Activated T-helper 9 cell treated with anti-CD3 and anti-CD28 coated beads, Interleukin-2, amount 50 U/mL, for 16 hours (primary cell): ENCODE data around the gene LRRC8A.

ENCODE experiments used
- DNase-seq: peaks from one replicate; pipeline ENCODE4 v3.0.0-alpha.2; 2020; ENCODE audit warnings: low read depth

The LRRC8A gene

GRCh38 chr9:128902351-128903078 is 20.6 kb downstream of the LRRC8A start:
- DNase-seq, result peak; percentile 71

GRCh38 chr9:128903079-128903461 is 21.1 kb downstream of the LRRC8A start:
- no peak for DNase-seq

- no peak for DNase-seq
These were observed 22.1 kb downstream of the LRRC8A start for GRCh38 chr9:128903871-128904620.

- no peak for DNase-seq
These were observed 24.0 kb downstream of the LRRC8A start for GRCh38 chr9:128905964-128906363.

- DNase-seq, result no peak
These were observed 24.8 kb downstream of the LRRC8A start for GRCh38 chr9:128906741-128907140.

- no peak for DNase-seq
These were observed 26.4 kb downstream of the LRRC8A start for GRCh38 chr9:128908372-128908771.

- no peak for DNase-seq
These were observed 27.9 kb downstream of the LRRC8A start for GRCh38 chr9:128909859-128910258.

GRCh38 chr9:128910906-128911305 is 29.0 kb downstream of the LRRC8A start:
- no peak for DNase-seq

- DNase-seq, result no peak
These were observed 29.6 kb downstream of the LRRC8A start for GRCh38 chr9:128911529-128912035.

- DNase-seq, result no peak
These were observed 30.4 kb downstream of the LRRC8A start for GRCh38 chr9:128912270-128912853.

- no peak for DNase-seq
These were observed 31.3 kb downstream of the LRRC8A start for GRCh38 chr9:128913048-128913900.

GRCh38 chr9:128913995-128914772 is 32.3 kb downstream of the LRRC8A start:
- DNase-seq, result no peak

- DNase-seq, result no peak
These were observed 34.3 kb downstream of the LRRC8A start for GRCh38 chr9:128916204-128916603.

- DNase-seq, result no peak
These were observed 34.8 kb downstream of the LRRC8A start for GRCh38 chr9:128916745-128917144.

- no peak for DNase-seq
These were observed 35.4 kb downstream of the LRRC8A start for GRCh38 chr9:128917151-128917849.

GRCh38 chr9:128918921-128919320 is 37.0 kb downstream of the LRRC8A start:
- DNase-seq, result no peak

GRCh38 chr9:128919402-128920089 is 37.6 kb downstream of the LRRC8A start:
- no peak for DNase-seq

- DNase-seq, result no peak
These were observed 38.6 kb downstream of the LRRC8A start, which contains the start of gene PHYHD1 for GRCh38 chr9:128920381-128921058. Gene PHYHD1 (plus strand): TSS chr9:128920982. CDS start chr9:128922324, 1,342 bp downstream.
